T-helper 17 cell (primary cell): ENCODE measurements around the gene PCSK1N. TPM values are rescaled to one million over a fixed set of nuclear protein-coding genes. Genes with fewer than 3 reads are reported as not detected.

Experiments
- ATAC-seq: fragments of 150-1000 bp; cut with Tn5 transposase; 2 replicates; pipeline ENCODE4 v1.10.0; 2021; ENCODE audit warnings: mild to moderate bottlenecking, moderate library complexity
- DNase-seq, 3 donors: peaks; one replicate each; pipeline versions ENCODE4 v3.0.0 to v3.0.0-alpha.2; 2020 to 2021
- H3K9me3 ChIP-seq: one replicate; pipeline ENCODE4 v1.7.0; 2013; ENCODE audit warnings: low read length, mild to moderate bottlenecking; ENCODE audit not compliant: control insufficient read depth, poor library complexity, severe bottlenecking
- H3K27ac Mint-ChIP-seq: one replicate; pipeline ENCODE4 v1.8.0; 2022; ENCODE audit warnings: mild to moderate bottlenecking, moderate library complexity, mixed read lengths
- H3K27me3 Mint-ChIP-seq: one replicate; pipeline ENCODE4 v1.8.0; 2022; ENCODE audit warnings: mixed read lengths
- H3K36me3 Mint-ChIP-seq: one replicate; pipeline ENCODE4 v1.8.0; 2022; ENCODE audit warnings: low read depth, mixed read lengths
- H3K4me1 Mint-ChIP-seq: one replicate; pipeline ENCODE4 v1.8.0; 2022; ENCODE audit warnings: mild to moderate bottlenecking, mixed read lengths
- H3K4me3 Mint-ChIP-seq: one replicate; pipeline ENCODE4 v1.8.0; 2022; ENCODE audit warnings: mild to moderate bottlenecking, moderate library complexity, mixed read lengths
- total RNA-seq, 4 donors: library from RNA in 2 of 4; stranded (reverse) in 2 of 4; gene quantifications; one replicate each; pipeline ENCODE4 v1.2.3 and lab custom pipeline; 2022 to 2026

Gene PCSK1N
- total RNA-seq, 2 donors from 2014 or later: 9.6 to 14.2 TPM

DNA sequence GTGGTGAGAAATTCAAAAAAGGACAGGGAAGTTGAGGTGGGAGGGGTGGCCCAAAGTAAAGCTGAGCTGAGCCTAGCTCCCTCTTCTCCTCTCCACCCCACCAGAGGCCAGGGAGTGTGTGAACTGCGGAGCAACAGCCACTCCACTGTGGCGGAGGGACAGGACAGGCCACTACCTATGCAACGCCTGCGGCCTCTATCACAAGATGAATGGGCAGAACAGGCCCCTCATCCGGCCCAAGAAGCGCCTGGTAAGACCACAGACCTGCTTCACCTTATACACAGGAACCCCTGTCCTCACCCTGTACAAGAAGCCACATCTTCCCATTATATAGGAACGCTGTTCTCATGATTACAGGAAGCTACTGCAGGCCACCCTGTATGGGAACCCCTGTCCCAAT is 43.2 kb downstream of the PCSK1N start:
- Mint-ChIP-seq H3K4me1 (peaks cover 16% of the 10 kb centered on the region), H3K4me3 (no peak overlapping the region), H3K36me3 (peaks cover 4% of the 10 kb centered on the region), H3K27me3 (peaks cover 11% of the 10 kb centered on the region), H3K27ac (no peak overlapping the region)
- DNase-seq: no peak
- no peaks in the 10 kb centered on the region for H3K9me3 ChIP-seq
- ATAC-seq: no peak

DNA sequence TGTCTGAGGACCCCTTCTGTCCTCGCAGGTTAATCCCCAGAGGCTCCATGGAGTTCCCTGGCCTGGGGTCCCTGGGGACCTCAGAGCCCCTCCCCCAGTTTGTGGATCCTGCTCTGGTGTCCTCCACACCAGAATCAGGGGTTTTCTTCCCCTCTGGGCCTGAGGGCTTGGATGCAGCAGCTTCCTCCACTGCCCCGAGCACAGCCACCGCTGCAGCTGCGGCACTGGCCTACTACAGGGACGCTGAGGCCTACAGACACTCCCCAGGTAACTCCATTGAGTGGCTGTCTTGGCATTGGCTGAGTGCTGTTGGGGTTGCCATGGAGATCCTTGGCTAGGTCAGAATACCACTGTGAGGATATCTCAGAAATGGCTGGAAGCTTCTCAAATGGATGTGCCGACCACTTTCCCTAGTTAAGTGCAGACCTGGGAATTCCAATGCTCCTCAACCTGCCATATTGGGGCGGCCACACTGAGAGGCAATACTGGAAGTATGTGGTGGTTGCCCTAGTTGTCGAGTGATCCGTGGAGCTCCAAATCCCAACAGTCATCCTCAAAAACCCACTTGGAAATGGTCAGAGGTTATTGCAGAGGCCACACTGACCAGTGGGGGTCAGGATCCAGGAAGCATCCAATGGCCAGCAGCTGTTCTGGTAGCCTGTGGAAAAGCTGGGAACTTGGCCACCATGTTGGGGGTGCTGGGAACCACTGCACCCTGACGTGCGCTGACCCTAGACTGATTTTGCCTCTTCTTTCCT is 44.2 kb downstream of the PCSK1N start:
- Mint-ChIP-seq H3K4me1 (peaks cover 19% of the 10 kb centered on the region), H3K36me3 (peaks cover 5% of the 10 kb centered on the region), H3K27me3 (peaks cover 17% of the 10 kb centered on the region)

DNA sequence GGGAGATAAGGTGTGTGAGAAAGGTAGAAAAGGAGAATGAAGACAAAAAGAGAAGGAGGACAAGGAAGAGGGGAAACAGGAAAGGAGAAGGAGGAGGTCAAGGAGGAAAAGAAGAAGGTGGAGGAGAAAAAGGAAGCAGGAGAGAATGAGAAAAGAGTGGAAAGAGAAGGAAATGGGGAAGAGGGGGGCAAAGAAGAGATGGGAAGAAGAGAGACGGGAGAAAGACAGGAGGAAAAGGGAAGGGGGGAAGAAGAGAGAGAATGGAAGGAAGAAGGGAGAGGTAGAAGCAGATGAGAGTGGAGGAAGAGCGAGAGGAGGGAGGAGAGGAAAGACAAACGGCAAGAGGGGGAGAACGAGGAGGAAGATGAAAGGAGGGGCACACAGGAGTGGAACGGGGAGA is 44.9 kb downstream of the PCSK1N start:
- peaks cover 23% of the 10 kb centered on the region for H3K27me3 Mint-ChIP-seq
- H3K4me1 Mint-ChIP-seq: peaks cover 20% of the 10 kb centered on the region
- H3K36me3 Mint-ChIP-seq: peaks cover 5% of the 10 kb centered on the region
- peak overlapping the region; percentile 8 for H3K27ac Mint-ChIP-seq
- no peaks in the 10 kb centered on the region for H3K9me3 ChIP-seq
- H3K4me3 Mint-ChIP-seq: no peak overlapping the region
- DNase-seq (no peak), ATAC-seq (no peak)

More for the DNA sequence above, 44.2 kb downstream of the PCSK1N start:
- ATAC-seq: no peak
- Mint-ChIP-seq H3K4me3 (no peak overlapping the region), H3K27ac (no peak overlapping the region)
- no peak for DNase-seq
- no peaks in the 10 kb centered on the region for H3K9me3 ChIP-seq

DNA sequence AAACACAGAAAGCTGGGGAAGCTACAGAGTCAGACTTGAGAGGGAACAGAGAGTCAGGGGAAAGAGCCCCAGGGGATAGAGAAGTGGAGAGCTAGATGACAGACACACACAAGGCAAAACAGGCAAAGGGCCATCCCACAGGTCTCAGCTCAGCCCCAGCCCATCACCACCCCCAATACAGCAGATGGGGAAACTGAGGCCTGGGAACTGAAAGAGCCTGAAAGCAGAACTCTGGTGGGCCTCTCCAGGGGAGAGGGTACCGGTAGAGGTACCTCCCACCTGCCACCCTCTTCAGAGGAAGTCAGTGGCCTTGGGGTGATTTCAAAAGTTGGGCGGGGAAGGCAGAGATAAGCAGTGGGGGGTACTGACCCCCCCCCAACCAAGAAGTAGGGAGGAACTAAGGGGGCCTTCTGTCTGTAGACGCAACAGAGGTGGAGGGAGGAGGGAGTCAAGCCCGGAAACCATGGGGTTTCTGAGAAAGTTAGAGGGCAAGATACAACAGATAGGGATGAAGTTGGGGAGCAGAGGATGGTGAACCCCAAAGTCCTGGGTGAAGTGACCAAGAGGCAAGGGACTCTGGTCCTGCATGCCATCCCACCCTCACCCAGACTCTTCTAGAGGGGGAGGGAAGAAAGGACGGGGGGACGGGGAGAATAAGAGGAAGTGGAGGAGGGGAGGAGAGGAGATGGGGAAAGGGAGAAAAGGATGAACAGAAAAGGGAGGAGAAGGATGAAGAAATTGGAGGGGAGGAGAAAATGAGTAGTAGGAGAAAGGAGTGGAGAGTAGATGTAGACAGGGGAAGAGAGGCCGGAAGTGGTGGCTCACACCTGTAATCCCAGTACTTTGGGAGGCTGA is 45.8 kb downstream of the PCSK1N start:
- Mint-ChIP-seq H3K27ac (no peak overlapping the region), H3K27me3 (peaks cover 27% of the 10 kb centered on the region), H3K36me3 (peaks cover 5% of the 10 kb centered on the region), H3K4me1 (peaks cover 21% of the 10 kb centered on the region), H3K4me3 (no peak overlapping the region)
- no peak for DNase-seq
- no peak for ATAC-seq
- H3K9me3 ChIP-seq: no peaks in the 10 kb centered on the region

DNA sequence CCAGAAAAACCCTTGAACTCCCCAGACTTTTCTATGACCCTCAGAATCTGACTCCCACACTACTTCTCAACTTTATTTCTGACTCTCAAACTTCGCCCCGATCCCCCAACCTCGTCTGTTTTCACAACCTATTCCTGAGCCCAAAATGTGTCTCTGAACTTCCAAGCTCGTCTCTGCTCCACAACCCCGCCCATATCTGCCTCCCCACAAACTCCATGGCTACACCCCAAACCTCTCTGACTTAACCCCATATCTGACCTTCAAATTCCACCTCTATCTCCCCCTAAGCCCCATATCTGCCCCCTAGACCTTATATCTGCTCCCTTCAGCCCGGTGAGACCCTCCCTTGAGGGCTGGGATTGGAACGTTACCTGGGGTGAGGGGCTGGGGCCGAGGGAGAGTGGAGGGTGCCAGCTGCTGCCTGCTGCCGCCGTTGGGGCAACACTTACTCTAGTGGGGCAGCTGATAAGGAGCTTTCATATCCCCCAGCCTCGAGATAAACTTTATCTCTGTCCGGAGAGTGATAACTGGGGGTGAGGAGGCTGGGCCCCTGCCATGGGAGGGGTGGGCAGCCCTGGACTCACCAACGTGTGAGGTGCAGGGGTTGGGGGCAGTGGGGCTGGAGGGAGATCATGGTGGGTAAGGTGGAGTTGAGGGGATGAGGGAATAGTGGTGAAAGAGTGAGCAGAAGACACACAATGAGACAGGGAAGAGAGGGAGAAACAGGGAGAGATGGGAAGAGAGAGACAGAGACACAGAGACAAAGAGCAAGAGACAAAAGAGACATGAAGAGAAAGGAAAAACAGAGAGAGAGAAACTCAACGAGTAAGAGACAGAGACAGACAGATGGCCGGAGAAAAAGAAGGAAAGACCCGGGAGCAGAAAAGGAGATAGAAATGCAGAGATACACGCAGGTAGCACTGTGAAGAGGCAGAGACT is 47.6 kb downstream of the PCSK1N start:
- Mint-ChIP-seq H3K4me1 (peaks cover 19% of the 10 kb centered on the region), H3K4me3 (no peak overlapping the region), H3K27me3 (peaks cover 27% of the 10 kb centered on the region), H3K36me3 (peaks cover 5% of the 10 kb centered on the region), H3K27ac (no peak overlapping the region)
- no peak for DNase-seq
- ATAC-seq: no peak
- no peaks in the 10 kb centered on the region for H3K9me3 ChIP-seq

DNA sequence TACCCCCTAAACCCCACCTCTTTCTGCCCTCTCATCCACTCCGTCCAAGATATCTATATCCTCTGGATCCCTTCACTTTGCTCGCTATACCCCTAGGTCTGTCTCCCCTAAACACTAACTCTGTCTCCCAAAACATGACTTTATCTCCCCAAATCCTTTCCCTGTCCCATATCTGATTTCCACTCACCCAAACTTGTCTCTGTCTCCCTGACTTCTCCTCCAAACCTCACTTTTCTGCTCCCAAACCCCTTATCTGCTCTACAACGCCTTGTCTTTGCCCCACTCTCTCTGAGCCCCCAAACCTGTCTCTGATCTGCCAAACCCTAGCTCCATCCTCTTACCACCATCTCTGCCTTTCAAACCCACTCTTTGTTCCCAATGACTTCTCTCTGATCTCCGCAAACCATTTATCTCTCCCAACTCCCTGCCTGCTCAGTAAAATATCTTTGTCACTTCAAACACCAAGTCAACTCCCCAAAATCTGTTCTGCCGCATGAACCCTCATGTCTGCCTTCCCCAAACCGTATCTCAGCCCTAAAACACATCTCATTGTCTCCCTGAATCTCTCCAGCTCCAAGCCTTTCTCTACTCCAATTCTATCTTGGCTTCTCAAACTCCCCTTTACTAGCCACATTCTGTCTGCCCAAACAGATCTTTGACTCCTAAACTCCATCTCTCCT is 48.4 kb downstream of the PCSK1N start:
- Mint-ChIP-seq H3K27me3 (peaks cover 27% of the 10 kb centered on the region), H3K27ac (no peak overlapping the region), H3K36me3 (peaks cover 5% of the 10 kb centered on the region), H3K4me3 (no peak overlapping the region), H3K4me1 (peaks cover 19% of the 10 kb centered on the region)
- ATAC-seq (no peak), DNase-seq (no peak)
- H3K9me3 ChIP-seq: no peaks in the 10 kb centered on the region

DNA sequence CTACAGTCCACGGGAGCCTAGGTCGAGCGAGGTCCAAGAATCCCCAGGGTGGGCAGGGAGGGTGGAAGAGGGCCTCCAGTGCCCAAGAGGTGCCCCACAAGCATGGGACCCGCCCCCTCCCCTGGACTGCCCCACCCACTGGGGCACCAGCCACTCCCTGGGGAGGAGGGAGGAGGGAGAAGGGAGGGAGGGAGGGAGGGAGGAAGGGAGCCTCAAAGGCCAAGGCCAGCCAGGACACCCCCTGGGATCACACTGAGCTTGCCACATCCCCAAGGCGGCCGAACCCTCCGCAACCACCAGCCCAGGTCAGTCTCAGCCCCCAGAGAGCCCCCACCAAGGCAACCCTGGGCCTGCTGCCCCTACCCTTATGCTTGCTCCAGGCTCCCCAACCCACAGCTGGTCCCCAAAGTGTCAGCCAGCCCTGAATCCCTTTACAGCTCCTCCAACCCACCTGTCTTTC is 49.0 kb downstream of the PCSK1N start, which contains the start of gene GATA1:
GATA1 (plus strand) TSS at position 250 of the 460 bp plus-strand sequence. CDS start 4,520 bp downstream, outside the sequence.
- peak within 1 kb of the TSS; percentile 47 for H3K27ac Mint-ChIP-seq
- ATAC-seq: no peak
- H3K36me3 Mint-ChIP-seq: peaks cover 5% of the 10 kb centered on the region
- peaks cover 19% of the 10 kb centered on the region for H3K4me1 Mint-ChIP-seq
- no peak within 1 kb of the TSS for H3K4me3 Mint-ChIP-seq
- peaks cover 27% of the 10 kb centered on the region for H3K27me3 Mint-ChIP-seq
- no peak for DNase-seq
- no peaks in the 10 kb centered on the region for H3K9me3 ChIP-seq

DNA sequence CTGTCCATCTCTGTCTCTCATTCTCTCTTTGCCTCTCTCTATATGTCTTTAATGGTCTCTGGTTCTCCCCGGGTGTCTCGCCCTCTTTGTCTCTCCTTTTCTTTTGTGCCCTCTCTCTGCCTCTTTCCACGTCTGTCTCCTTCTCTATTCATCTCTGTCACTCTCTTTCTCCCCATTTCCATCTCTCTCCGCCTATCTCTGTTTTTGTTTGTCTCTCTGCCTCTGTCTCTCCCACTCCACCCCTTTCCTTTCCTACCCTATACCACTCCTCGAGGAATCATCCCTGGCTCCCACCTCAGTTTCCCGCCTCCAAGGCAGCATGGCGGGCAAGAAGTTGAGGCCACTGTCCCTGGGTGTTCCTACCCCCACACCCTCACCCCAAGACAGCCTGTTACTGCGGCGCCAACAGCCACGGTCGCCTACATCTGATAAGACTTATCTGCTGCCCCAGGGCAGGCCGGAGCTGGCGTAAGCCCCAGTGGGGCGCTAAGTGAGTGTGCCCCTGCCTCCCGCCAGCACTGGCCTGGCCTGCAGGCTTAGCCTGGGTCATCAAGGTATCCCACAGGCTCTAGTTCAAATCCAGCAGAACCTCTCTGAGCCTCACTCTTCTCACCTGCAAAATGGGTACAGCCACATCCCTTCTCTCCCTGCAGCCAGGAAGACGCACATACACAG is 49.7 kb downstream of the PCSK1N start:
- peaks cover 19% of the 10 kb centered on the region for H3K4me1 Mint-ChIP-seq
- no peaks in the 10 kb centered on the region for H3K9me3 ChIP-seq
- H3K4me3 Mint-ChIP-seq: no peak overlapping the region
- DNase-seq (no peak), ATAC-seq (no peak)
- H3K27ac Mint-ChIP-seq: peak overlapping the region; percentile 47
- peaks cover 5% of the 10 kb centered on the region for H3K36me3 Mint-ChIP-seq
- peaks cover 27% of the 10 kb centered on the region for H3K27me3 Mint-ChIP-seq

DNA sequence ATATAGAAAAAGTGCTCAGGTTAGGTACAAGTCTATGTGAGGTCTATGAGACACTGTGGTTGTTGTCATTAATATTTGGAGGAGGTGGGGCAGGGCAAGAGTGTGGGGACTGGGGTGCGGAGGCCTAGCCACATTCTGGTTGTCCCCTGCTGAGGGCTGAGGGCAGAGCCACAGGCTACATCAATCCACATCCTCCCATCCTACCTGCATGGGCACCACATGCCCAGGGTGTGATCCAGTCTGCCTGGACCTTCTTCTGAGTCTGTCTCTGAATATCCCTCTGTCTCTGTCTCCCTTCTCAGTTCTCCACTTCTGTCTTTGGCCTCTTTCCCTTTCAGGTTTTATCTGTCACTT is 50.2 kb downstream of the PCSK1N start:
- Mint-ChIP-seq H3K27ac (peak overlapping the region; percentile 47), H3K36me3 (peaks cover 5% of the 10 kb centered on the region), H3K27me3 (peaks cover 27% of the 10 kb centered on the region), H3K4me3 (no peak overlapping the region), H3K4me1 (peaks cover 19% of the 10 kb centered on the region)
- no peaks in the 10 kb centered on the region for H3K9me3 ChIP-seq
- no peak for ATAC-seq
- no peak for DNase-seq

DNA sequence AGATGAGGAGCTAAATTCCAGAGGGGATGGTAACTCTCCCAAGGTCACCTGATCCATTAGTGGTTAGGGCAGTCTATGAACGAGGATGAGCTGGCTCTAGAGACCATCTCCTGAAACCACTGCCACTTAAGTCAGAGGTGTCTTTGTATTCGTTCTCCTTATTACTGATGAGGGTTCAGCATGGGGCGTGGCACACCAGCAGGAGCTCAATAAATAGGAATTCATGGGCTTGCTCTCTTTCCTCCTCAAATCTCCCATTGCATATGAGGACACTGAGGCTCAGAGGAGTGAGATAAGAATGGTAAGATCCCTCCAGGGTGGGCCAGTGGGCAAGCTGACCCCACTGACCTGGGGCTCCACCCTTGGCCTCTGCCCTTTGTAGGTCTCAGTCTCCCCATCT is 50.7 kb downstream of the PCSK1N start:
- H3K4me1 Mint-ChIP-seq: peaks cover 15% of the 10 kb centered on the region
- no peaks in the 10 kb centered on the region for H3K9me3 ChIP-seq
- peaks cover 5% of the 10 kb centered on the region for H3K36me3 Mint-ChIP-seq
- DNase-seq (no peak), ATAC-seq (no peak)
- no peak overlapping the region for H3K27ac Mint-ChIP-seq
- H3K4me3 Mint-ChIP-seq: no peak overlapping the region
- H3K27me3 Mint-ChIP-seq: peaks cover 27% of the 10 kb centered on the region

DNA sequence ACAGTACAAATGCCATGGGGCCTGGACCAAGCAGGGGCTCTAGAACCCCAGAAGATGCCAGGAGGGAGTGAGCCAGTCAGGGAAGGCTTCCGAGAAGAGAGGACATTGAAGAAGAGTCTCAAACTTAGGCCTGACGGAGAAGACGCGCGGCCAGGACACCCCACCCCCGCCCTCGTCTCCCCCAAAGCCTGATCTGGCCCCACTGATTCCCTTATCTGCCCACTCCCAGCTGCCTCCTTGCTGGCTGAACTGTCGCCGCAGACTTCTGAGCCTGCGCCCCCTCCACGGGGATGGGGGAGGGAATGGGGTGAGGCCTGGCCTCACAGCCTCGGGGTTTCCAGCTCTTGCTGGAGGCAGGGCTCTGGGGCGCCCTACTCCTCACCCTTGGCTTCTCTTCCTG is 52.6 kb downstream of the PCSK1N start:
- no peak overlapping the region for H3K4me3 Mint-ChIP-seq
- H3K27ac Mint-ChIP-seq: no peak overlapping the region
- H3K36me3 Mint-ChIP-seq: peaks cover 3% of the 10 kb centered on the region
- peaks cover 20% of the 10 kb centered on the region for H3K27me3 Mint-ChIP-seq
- H3K4me1 Mint-ChIP-seq: peaks cover 5% of the 10 kb centered on the region
- ATAC-seq: no peak
- no peaks in the 10 kb centered on the region for H3K9me3 ChIP-seq
- DNase-seq: no peak

DNA sequence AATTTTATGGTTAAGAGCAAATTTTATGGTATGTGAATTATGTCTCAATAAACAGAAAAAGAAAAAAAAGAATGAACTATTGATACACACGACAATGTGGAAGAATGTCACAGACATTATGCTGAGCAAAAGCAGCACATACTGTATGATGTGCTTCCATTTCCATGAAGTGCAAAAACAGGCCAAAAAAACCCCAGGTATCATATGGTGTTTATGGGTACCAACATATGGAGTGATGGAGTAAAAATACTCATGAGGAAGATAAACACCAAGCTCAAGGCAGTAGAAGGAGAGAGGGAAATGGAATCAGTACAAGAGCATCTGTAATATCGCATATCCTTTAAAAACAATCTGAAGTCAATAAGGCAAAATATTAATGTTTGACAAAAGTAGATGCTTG is 53.2 kb downstream of the PCSK1N start:
- peaks cover 17% of the 10 kb centered on the region for H3K27me3 Mint-ChIP-seq
- H3K27ac Mint-ChIP-seq: no peak overlapping the region
- H3K36me3 Mint-ChIP-seq: peaks cover 1% of the 10 kb centered on the region
- H3K4me1 Mint-ChIP-seq: peaks cover 5% of the 10 kb centered on the region
- H3K9me3 ChIP-seq: no peaks in the 10 kb centered on the region
- no peak for DNase-seq
- no peak overlapping the region for H3K4me3 Mint-ChIP-seq
- no peak for ATAC-seq
